Activated CD4-positive, alpha-beta T cell treated with anti-CD3 and anti-CD28 coated beads, Interleukin-2, Interleukin-4, amounts not matched to agents 100 ng/mL and 50 ng/mL, durations not matched to agents 16 hours and 8 hours (primary cell): ENCODE results near the gene DUSP22.

Experiments
- DNase-seq: peaks from one replicate; pipeline ENCODE4 v3.0.0-alpha.2; 2020; ENCODE audit warnings: low spot score

DUSP22 gene

DNA sequence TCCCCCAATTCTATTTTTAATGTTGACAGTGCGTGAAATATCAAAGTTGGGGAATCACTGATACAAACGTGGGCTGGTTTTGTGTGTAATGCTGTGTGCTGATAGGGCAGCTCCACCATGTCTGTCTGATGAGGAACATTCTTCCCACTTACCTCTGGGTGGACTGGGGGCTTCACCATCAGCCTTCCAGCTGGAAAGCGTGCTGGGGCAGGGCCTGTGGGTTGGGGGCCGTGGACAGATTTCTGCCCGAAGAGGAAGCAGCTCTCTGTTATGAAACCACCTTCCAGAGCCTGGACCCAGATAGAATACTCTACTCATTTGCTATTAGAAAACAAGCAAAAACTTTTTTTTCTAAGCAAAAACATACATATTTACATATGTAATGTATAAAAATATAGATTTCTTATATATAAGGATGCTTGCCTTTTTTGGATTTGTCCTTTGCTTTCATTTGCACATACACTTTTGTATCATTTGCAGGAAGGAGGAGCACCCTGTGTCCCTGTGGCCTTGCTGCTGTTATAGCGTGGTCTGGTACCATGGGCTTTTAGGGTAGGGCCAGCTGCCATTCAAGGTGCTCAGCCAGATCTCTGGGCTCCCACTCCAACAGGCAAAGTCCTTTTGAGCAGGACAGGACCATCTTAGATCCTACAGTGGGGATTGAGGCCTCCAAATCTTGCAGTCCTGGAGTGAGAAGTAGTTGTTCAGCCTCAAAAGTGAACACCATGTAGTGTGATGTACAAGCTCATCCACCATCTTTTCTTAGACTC, 48.1 kb downstream of the DUSP22 start:
- DNase-seq: no peak

DNA sequence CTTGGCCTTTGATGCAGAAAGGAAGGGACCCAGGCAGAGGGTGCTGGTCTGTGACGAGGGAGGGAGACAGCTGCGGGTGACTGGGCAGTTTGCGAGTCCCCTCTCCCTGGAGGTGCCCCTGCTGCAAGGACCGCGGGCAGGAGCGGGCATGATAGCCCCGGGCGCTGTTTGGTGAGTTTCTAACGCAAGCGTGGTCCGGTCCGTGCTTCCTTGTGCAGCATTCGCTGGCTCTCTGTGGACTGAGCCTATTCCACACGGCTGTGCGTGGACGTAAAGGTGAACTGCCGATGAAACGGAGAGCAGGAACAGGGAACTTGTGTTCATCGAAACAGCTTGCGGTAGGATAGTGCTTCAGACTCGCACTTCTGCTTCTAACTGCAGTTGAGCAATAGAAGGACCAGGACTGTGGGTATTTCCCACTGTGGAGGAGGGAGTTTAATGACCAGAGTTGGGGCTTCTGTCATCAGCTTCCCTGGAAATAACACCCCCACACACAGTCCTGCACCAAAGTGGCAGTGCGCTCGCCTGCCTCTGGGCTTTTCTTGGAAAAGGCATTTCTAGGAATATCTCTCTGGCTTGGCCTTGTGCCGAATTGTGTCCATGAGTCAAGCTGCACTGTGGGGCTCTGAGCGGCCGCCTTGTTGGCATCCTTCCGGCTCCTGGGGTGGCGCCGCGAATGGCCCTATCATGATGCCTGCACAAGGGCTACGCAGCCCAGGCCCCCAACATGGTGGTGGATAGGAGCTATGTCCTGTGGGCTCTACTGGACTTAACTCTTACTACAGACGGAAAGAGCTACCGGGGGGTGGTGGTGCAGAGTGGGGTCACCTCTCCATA, 48.9 kb downstream of the DUSP22 start:
- no peak for DNase-seq

DNA sequence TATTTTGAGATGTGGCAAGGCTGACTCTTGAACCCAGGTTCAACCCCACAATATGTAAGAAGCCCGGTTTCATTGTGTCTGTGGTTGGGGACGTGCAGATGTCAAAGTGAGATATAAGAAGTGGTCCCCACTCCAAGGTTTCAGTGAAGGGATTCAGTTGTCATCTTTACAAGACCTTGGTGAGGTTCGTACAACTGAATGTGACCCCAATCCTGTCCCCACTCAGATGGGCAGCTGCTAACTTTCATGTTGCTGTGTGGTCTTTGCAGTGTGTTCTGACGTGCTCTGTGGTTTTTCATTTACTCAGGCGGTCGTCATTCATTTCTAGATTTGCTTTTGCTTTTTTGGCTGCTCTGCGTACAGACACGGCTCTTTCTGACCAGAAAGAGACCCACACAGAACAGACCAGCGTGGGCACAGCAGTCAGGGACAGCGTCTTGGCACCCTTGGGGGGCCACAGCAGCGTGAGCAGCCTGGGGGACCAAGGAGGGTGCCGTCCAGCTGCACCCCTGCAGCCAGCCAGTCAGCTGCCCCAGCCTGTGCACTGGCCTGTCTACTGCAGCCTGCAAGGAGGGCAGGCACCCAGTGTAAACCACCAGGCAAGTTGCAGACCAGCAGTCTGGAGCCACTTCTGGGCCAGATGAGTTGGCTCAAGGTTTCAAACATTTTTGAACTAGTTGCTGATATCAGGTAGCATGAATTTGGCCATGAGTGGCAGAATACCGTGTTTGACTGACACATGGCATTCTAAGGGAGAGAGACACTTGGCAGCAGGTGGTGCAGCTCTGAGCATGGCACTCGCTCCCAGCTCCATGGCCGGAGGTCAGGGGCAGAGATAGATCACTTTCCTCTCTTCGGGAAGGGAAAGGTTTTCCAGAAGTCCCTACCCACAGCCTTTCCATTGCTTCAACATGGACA, 49.9 kb downstream of the DUSP22 start:
- no peak for DNase-seq

DNA sequence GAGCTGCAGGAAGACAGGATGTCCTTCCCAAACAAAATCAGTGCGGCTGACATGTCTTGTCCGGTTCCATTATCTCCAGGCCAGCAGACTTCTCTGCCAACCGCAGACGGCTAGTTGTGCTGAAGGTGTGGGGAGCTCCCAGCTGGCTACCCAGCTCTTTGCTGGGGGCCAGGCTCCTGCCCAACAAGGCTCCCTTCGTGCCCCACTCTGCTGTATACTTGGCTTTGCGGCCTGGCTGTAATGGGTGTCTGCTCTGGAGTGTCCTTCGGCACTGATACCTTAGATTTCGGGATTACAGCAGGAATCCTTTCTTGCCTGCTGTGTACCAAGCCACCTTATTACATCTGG, 50.5 kb downstream of the DUSP22 start:
- no peak for DNase-seq

DNA sequence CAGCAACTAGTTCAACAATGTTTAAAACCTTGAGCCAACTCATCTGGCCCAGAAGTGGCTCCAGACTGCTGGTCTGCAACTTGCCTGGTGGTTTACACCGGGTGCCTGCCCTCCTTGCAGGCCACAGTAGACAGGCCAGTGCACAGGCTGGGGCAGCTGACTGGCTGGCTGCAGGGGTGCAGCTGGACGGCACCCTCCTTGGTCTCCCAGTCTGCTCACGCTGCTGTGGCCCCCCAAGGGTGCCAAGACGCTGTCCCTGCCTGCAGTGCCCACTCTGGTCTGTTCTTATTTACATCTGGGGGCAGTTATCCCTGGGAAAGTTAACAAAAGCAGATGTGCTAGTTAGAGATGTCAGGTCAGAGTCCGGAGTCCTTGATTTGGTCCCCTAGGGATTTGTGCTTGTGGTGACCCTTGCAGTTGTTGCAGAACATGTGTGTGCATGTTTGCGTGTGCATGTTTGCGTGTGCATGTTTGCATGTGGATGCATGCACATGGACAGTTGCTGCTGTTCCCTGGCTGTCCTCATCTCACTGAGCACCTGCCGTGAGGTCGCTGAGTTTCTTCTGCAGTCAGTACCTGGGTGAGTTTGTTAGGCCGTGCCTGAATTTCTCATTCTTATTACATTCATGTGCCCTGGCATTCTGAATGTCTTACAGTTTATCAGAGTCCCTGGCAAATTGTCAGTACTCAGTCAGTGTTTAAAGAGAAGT, 51.1 kb downstream of the DUSP22 start:
- no peak for DNase-seq

DNA sequence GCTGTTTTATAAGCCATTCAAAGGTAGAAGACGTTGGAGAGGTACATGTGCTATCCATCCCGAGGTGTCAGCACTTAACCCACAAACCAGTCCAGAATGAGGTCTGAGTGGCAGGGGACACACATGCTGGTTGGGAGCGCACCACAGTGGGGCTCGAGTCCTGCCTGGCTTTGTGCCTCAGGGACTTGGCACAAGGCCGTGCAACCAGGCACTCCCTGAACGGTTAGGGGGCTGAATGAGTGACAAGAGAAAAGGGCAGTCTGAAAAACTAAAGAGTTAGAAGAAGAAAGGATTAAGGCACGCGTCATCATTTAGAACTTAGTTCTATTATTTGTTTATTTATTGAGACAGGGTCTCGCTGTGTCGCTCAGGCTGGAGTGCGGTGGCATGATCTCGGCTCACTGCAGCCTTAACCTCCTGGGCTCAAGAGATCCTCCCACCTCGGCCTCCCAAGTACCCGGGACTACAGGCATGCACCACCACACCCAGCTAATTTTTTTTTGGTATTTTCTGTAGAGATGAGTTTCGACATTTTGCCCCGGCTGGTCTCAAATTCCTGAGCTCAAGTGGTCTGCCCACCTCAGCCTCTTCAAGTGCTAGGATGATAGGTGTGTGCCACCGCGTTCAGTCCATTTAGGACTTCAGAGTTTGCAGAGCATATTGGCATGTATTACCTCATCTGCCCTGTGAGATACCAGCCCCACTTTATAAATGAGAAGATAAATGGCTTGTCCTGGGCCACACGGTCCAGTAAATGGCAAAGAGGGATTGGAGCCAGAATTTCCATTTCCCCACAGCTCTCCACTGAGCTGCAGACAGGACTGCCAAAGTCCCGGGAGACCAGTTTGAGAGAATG, 51.9 kb downstream of the DUSP22 start:
- DNase-seq: no peak

DNA sequence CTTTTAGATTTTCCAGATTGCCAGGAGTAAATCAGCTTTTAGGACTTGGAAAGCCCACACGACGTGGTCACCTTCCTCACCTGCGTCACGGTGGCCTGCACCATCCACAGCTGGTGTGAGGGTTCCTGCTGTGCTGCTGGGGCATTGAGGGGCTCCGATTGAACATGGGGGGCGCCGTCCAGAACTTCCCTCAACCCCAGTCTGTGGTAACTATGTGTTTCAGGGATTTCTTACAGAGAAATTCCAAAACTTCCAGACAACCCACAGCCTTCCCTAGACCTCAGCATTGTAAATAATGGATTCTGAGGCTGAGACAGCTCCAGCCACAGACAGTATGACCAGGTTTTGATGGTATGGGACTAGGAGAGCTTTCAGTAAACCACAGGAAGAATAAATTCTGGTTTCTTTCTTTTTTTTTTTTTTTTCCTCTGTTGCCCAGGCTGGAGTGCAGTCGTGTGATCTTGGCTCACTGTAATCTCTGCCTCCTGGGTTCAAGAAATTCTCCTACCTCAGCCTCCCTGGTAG, 52.6 kb downstream of the DUSP22 start:
- no peak for DNase-seq

DNA sequence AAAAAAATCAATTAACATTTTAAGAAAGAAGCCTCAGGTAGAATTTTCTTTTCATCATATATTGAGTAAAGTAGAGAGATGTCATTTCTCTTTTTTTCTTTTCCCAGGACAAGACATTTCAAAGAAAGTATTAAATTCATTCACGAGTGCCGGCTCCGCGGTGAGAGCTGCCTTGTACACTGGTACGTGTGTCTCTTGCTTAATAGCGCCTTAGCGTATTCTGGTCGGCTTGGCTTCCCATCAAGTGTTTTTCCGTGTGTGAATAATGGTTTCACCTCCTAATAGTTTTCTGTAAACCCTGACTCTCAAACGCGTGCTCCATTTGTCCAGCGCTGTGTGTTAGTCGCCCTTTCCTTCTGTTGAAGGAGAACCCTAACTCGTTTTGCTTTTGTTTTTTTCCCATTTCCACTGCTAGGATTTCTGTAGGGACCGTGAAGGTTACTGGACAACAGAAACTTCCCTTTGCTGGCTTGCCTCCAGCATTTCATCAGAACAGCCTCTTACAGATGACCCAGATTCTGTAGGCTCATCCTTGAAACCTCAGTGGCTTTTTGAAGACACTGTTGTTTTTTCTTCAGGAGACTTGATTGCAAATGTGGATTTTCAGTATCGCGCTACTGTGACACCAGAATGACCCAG, 53.6 kb downstream of the DUSP22 start:
- no peak for DNase-seq

DNA sequence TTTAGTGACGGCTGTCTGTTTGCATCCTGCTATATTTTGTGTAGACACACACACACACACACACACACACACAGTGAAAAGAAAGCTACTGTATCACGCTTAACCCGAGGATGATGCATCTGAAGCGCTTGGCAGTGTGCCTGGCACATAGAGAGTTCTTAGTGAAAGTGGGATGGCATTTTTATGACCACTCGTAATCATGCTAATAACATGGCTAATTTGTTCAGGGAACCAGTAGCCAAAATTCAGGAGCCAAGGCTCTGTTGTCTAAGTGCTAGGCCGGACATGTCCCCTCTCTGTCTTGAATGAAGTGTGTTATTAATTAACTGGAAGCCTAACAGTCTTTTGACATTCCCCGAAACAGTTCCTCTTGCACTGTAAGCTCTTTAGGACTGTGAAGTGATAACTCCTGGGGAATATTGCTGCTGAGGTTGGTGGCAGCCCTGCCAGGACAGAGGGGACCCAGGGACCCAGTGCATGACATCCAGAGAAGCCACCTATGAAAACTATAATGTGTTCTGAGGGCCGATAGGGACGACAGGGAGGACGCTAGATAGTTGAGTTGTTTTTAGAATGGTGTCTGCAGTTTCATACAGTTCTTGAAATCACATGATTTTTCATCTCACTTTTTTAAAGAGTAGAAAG, 54.2 kb downstream of the DUSP22 start:
- no peak for DNase-seq

DNA sequence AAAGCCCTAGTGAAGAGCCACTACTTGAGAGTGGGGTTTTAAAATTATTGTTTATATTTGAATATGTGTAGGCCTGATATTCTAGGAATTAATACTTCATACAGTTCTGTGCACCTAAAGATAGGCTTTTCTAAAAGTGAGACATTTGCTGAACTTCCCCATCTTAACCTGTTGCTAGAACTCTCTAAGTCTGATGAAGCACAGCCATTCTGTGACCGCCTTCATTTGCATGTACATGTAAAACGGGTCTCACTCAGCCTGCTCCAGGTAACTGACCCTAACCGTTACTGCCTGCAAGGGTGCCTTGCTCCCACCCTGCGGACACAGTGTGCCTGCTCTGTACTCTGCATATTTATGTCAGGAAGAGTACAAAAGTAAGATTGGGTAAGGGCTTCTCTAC, 54.9 kb downstream of the DUSP22 start:
- DNase-seq: no peak

DNA sequence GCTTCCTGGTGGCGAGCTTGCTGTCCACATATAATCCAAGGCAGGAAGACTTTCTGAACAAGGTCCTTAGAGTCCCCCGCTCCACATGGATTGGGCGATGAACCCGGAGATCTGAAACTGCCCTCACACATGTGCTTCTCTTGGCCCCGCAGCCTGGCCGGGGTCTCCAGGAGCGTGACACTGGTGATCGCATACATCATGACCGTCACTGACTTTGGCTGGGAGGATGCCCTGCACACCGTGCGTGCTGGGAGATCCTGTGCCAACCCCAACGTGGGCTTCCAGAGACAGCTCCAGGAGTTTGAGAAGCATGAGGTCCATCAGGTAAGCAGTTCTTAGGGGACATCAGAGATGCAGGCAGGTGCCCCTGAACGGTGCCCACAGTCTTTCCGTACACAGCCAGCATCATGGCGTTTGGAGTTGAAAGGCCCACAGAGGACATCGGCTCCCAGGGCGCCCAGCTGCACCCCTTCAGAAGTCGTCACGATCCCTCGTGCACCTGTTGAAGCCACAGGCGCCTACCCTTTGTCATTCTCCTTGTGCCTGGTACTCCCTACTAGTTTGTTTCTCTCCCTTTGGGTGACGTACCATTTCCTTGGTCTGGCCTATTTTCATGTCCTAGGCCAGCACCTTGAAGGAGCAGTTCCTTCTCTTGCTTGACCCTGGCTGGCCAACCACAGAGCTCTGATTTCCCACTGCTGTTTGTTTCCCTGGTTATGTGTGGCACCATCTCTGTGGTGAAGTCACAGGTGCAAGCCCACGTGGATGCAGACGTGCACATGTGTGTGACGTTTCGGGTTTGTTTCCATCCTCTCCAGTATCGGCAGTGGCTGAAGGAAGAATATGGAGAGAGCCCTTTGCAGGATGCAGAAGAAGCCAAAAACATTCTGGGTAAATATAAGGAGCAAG, 55.9 kb downstream of the DUSP22 start:
- DNase-seq: no peak

DNA sequence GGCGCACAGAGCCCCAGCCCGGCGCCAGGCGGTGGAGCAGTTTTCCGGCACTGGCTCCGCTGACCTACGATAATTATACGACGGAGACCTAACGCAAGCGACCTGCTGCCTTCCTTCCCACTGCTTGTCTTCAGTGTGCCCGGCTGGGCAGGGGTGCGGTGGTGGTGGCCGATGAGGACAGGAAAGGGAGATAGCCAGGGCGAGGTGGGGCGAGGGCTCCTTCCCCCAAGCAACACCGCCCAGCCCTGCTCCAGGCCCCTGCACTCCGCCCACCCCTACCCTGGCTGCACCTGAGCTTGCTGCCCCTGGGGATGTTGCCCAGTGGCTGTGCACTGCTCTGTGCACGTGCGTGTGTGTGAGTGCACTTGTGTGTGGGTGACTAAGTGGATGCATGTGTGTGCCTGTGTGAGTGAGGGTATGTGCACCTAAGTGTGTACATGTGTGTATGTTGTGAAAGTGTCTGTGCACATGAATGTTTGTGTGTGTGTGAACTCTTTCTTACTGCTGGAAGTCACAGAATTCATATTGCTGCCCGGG, 56.6 kb downstream of the DUSP22 start:
- DNase-seq: no peak

DNA sequence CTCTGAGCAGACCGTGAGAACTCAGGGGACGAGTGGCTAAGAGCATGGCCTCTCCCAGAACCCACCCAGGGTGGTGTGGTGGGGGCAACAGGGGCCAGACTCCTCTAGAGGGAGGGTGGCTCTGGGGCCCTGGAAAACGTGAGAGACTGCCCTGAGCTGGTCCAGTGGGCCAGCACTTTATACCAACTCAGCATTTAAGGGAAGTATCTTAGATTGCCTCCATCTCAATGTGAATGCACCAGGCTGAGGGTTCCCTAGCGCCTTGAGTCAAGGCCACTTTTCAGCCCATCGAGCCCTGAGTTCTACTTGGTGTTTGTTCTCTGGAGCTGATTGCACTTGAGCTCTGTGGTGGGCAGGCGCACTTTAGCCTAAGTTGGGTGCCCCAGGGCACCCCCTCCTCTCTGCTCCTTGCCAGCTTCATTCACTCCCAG, 57.2 kb downstream of the DUSP22 start:
- no peak for DNase-seq

DNA sequence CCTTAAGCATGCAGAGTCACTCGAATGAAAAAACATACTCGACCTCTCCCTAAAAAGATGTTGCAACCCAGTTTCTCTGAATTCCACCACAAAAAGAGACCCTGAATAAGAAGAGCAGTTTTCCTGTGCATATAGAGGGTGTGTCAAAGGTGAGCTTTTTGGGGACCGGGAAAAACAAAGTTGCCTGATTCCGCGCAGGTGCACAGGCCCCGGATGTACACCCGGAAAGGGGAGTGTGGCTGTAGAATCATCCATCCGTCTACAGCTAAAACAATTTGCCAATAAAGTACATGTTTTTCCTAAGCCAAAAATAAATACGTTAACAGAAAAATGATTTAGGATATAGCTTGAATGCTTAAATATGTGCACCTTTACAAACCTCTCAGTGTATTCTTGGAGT, 58.1 kb downstream of the DUSP22 start:
- DNase-seq: no peak

DNA sequence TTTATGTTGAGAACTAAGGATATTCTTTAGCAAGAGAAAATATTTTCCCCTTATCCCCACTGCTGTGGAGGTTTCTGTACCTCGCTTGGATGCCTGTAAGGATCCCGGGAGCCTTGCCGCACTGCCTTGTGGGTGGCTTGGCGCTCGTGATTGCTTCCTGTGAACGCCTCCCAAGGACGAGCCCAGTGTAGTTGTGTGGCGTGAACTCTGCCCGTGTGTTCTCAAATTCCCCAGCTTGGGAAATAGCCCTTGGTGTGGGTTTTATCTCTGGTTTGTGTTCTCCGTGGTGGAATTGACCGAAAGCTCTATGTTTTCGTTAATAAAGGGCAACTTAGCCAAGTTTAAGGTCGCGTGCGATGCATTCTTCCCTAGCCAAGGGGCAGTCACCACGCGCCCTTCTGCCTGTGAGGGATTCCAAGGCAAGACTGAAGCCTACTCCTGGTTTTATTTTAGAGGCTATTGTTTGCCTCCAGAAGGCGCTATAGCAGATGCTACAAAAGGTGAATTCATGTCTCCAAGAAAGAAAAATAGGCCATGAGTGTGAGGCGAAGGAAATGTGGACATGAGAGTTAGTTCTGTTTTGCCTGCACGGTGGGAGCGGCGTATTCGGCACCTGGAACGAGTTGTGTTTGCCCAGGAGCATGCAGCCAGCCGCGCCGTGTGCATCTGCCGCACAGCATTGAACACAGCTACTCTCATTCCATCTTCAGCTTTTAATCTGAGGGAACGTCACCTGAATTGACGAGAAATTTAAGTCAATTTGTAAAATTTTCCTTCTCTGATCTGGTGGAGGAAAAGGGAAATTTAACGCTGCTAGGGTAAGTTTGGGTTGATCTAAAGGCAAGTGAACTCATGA, 59.0 kb downstream of the DUSP22 start:
- no peak for DNase-seq

DNA sequence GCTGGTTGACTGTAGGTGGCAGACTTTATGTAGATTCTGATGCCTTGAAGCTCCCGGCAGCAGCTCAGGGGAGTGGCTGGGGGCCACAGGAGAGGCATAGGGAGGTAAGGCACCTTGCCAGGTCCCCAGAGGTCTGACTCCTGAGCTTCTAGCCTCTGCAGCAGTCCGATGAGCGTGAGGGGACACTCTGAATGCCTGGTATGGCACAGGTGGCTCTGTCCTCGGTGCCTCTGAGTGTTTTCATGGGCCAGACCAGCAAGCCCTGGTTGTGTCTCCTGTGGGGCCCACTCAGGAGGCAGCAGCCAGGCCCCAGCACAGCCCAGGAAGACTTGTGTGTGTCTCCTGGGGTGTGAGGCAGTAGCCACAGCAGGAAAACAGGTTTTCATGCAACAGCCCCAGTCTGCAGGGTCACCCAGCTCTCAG, 59.6 kb downstream of the DUSP22 start:
- no peak for DNase-seq

DNA sequence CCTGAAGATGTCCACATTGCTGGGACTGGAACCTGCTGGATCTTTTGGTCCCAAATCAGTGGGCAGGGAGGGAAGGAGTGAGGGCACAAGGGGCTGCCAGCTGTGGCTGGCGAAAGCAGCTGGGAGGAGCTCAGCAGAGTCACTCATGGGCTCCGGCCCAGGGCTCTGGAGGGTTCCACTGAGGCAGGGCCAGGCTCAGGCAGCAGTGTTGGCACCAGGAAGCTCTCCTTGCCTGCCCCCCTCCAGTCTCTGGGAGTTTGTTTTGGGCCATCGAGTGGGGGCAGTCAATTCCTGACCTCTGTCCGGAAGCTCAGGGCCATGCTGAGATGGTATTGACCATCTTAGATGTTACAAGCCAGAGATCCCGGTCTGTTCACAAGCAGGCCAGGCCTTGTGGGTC, 60.2 kb downstream of the DUSP22 start:
- no peak for DNase-seq
